HG03108 (cell line): ENCODE results near the gene NFATC4.
"Not testable (repeated sequence)": the region's sequence is repeated elsewhere in the genome, so short reads cannot be mapped to it uniquely, and the experiment has no call there.

ENCODE experiments used
- ATAC-seq: cut with Tn5 transposase; IDR thresholded peaks from one replicate; pipeline ENCODE4 v1.9.1; 2021; ENCODE audit warnings: moderate library complexity; ENCODE audit not compliant: unreplicated experiment

The NFATC4 gene

DNA sequence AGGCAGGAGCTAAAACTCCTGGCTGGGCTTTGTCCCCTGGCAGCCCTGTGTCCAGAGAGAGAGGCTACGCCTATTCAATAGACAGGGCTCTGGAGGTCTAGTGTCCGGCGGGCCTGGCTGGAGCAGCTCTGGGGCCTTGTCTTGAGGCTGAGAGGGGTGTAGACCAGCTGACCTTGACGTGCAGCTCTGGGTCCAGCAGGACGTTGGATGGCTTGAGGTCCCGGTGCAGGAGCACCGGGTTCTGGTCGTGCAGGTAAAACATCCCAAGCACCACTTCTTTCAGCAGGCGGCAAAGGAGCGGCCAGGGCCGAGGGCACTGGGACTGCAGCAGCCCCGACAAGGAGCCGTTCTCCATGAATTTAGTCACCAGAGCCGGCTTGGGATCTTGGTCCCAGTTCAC lies 29.1 kb upstream of the NFATC4 start:
- ATAC-seq, result no peak

DNA sequence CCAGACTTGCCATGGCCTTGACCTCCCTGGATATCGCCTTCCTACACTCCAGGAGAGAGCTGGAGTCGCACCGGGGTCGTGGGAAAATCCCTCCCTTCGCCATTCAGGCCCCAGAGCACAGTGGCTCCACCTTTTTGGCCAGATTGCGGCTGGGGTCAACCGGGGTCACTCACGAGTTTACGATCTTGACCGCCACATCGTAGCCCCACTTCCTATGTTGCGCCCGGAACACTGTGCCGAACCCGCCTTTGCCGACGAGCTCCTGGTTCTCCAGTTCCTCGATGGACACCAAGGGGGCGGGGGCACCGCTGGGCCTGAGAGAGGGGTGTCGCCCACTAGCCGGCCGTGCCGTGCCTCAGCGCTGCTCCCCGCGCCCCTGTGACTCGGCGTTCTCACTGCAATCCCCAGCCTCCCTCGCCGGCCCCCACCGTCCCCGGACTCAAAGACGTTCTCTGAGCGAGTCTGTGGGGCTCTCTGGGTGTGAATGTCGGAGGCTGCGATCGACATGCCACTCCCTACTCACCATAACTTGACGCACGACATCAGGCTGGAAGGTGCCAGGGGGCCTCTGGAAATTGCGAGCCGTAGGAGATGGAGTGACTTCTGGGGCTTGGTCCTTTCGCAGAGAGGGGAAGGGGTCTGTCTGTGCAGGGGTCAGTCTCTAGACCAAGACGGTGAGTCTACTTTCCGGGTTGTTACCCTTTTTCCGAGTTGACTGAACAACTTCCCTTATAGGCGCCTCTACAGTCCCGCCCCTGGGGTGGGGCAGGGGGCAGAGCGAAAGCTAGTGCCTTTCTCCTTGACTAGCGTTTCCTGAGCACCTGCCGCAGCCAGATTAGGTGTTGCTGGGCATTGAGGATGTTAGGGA lies 28.5 kb upstream of the NFATC4 start, which contains the start of gene RIPK3:
RIPK3 (minus strand) TSS at position 708 of the 868 bp plus-strand sequence; CDS start at position 543, 165 bp downstream.
- ATAC-seq, result peak; percentile 85

DNA sequence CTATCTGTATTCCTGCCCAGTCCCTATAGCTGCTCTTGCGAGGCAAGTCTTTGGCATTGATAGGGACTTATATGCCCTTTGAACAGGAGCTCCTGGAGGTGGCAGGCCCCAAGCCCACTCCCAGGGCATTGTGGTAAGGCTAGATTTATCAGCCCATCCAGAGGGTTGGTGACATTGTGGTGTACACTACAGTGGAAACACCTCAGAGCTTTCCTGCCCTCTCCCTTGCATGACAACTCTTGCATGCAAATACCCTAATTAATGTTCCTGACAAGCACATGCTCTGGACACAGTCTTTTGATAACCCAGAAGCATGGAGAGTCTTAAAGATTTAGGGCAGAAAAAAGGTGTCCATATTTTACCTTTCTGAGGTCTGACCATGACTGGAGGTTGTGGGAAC lies 27.4 kb upstream of the NFATC4 start:
- no peak for ATAC-seq

DNA sequence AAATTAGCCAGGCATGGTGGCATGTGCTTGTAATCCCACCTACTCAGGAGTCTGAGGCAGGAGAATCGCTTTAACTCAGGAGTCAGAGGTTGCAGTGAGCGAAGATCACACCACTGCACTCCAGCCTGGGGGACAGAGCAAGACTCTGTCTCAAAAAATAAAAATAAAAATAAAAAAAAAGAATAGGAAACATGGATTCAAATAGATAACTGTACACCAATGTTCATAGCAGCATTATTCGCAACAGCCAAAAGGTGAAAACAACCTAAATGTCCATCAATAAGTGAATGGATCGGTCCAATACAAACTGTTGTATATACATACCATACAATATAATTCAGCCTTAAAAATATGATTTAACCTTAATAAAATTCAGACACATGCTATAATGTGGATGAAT lies 25.1 kb upstream of the NFATC4 start:
- no peak for ATAC-seq

DNA sequence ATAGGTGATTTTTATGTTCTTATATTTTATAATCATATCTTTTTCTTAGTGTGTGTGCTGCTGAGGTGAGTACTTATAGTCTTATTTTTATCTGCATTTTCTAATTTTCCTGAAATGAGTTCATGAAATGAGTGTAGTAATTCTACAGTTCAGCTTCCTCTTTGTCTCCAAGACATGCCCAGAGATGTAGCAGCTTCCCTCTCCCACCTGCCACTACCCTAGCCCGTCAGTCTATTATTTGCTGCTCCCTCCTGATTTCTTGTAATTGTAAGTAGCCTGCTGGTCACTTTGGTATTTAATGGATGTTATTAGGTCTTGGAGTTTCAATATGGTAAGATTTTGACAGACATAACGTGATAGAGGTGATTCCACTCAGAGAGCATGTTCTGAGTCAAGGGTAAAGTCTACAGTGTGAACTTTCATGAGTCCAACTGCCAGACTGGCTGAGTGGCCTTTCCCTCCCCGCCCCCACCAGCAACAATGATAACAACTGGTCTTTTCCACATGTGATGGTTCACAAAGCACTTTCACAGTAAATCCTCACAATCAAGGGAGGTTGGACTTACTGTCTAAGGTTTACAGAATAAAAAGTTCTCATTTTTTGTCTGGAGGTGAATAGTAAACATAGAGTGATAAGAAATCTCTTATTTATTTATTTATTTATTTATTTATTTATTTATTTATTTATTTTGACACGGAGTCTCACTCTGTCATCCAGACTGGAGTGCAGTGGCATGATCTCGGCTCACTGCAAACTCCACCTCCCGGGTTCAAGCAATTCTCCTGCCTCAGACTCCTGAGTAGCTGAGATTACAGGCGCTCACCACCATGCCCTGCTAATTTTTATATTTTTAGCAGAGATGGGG lies 24.0 kb upstream of the NFATC4 start:
- no peak for ATAC-seq

DNA sequence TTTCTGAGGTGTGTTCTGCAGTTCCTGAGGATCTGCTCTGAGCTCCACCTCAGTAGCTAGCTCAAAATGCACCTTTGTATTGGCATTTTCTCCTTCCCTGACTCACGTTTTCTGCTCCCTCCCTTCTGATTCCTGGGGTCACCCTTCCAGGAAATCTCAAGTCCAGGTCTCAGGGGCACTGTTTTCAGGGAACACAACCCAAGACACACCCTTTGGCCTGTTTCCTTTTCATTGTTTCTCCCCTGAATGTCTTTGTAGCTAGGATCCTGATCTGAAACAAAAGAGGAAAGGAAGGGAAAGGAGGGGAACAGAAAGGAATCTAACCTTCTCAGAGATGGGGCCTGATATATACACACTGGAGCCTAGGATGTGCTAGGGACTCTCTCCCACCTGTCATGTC lies 20.9 kb upstream of the NFATC4 start:
- no peak for ATAC-seq

DNA sequence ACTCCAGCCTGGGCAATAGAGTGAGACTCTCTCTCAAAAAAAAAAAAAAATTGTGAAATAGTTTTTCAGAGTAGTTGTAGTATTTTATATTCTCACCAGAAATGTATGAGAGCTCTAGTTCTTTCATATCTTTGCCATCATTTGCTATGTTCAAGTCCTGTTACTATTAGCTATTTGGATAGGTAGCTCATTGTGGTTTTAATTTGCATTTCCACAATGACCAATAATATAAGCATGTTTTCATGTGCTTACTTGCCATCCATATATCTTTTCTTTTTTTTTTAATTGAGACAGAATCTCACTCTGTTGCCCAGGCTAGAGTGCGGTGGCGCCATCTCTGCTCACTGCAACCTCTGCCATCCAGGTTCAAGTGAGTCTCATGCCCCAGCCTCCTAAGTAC lies 19.8 kb upstream of the NFATC4 start:
- no peak for ATAC-seq

DNA sequence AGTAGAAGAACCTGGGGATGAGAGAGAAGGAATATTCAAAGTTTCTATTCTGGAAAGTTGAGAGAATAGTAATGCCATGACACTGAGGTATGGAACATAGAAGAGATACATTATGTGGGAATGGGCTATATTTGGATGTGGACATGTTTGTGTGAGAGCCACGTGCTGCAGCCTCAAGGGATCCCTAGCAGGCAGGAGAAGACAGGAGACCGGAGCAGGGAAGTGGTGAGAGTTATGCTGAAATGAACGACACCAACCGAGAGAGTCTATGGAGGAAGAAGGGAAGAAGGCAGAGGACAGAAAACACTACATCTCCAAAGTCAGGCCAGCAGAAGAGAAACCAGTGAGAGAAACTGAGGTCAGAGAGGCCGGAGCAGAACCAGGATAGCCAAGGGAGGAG lies 18.2 kb upstream of the NFATC4 start:
- no peak for ATAC-seq

DNA sequence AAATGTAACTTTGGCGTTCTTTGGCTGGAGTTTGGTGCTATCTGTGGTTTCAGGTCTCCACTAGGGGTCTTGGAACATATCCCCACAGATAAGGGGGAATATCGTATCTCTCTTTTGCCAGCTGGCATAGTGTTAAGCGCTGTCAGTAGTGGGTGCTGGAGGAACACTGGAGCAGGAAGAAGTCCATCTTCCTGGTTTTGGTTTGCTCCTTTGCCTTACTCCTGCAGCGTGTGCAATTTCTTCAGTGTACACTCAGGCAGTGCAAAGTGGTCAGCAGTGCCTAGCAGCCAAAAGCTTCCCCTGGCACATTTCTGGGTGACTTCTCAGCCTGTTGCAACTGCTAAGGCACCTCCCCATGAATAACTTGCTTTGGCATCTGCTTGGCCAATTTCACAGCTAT lies 16.5 kb upstream of the NFATC4 start:
- ATAC-seq, result no peak

DNA sequence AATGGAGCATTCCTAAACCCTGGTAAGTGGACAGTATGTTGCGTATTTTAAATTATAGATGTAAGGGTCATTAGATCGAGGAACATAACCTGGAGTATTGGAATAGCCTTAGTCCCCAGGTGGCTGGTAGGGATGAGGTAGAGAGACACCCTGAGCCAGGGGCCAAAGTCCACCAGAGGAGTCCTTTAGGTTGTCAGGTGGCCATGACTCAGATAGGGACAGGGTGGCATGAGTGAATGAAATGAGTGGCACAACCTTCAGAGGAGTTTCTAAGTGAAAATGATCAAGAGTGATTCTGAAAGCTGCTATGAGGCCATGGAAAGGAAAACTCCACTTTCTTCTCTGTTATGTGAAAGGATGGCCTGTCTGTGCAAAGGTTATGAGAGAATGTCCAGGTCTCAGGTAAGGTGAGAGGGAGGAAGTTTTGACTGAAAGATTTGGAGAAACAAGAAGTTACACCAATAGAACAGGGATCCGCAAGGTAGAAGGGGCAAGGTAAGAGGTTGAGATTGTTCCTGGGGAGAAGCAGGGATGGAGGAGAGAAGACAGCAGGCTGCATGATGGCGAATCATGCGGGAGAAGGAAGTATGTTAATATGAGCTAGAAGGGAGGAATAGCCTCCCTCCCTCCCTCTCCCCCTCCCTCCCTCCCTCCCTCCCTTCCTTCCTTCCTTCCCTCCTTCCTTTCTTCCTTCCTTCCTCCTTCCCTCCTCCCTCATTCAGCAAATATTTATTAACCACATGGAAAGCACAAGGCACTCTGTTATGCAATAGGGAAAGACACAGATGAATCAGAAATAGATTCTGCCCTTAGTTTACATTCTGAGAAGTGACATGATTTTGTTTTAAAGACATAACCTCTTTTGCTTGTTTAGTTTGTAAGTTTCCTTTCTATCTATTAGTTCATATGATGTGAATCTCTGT lies 14.2 kb upstream of the NFATC4 start:
- ATAC-seq, result no peak

DNA sequence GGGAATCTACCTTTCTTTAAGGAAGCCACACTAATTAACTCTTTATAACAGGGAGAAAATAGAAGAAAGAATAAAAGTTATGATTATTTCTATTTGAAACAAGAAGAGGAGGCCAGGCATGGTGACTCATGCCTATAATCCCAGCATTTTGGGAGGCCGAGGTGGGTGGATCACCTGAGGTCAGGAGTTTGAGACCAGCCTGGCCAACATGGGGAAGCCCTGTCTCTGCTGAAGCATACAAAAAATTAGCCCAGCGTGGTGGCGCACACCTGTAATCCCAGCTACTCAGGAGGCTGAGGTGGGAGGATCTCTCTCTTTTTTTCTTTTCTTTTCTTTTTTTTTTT lies 13.5 kb upstream of the NFATC4 start:
- ATAC-seq, result not testable (repeated sequence)

DNA sequence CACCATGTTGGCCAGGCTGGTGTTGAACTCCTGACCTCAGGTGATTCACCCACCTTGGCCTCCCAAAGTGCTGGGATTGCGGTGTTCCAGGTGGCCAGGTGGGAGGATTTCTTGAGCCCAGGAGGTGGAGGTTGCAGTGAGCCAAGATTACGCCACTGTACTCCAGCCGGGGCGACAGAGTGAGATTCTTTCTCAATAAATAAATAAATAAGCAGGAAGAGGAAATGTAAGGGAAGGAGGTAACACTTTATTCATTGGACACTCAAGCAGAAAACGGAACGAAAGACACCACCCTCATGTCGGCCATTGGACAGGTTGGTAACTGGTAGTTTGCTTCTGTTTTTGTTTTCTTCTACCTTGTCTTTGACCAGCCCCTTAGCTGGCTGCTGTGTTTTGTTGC lies 13.0 kb upstream of the NFATC4 start:
- no peak for ATAC-seq

DNA sequence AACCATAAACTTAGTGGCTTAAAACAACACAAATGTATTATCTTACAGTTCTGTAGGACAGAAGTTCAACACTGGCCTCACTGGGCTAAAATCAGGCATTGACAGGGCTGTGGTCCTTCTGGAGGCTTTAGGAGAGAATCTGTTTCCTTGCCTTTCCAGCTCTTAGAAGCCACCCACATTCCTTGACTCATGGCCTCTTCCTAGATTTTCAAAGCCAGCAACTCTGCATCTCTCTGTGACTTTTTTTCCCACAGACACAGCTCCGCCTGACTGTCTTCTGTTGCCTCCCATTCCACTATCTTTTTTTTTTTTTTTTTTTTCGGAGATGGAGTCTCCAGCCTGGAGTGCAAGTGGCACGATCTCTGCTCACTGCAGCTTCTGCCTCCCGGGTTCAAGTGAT lies 11.8 kb upstream of the NFATC4 start:
- no peak for ATAC-seq

DNA sequence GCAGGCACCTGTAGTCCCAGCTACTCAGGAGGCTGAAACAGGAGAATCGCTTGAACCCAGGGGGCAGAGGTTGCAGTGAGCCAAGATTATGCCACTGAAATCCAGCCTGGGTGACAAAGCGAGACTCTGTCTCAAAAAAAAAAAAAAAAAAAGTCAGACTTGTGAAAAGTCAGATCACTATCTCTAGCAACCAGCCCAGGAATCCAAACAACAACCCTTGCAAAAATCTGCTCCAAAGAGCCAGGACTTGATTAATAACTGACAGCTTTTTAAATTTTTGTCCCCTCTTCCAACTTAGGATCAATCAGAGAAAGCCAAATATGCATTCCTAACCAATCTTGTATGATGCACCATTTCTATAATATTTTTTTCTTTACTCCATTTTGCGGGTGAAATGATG lies 7.7 kb upstream of the NFATC4 start:
- ATAC-seq, result no peak

DNA sequence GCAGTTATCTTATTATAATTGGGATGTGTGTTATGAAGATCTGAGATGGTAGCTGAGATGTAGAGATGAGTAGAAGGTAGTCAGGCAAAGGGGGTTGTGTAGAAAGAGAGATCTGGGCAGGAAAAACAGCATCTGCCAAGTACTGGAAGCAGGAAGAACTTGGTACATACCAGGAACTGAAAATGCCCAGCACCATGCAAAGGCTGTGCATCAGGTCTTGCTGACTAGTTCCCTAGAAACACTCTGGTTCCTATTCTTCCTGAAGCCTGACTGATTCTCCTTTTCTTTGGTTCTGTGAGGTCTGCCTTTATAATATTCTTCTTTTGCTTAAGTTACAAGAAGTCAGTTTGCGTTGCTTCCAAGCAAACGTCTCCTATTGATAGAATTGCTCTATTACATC lies 6.7 kb upstream of the NFATC4 start:
- no peak for ATAC-seq

DNA sequence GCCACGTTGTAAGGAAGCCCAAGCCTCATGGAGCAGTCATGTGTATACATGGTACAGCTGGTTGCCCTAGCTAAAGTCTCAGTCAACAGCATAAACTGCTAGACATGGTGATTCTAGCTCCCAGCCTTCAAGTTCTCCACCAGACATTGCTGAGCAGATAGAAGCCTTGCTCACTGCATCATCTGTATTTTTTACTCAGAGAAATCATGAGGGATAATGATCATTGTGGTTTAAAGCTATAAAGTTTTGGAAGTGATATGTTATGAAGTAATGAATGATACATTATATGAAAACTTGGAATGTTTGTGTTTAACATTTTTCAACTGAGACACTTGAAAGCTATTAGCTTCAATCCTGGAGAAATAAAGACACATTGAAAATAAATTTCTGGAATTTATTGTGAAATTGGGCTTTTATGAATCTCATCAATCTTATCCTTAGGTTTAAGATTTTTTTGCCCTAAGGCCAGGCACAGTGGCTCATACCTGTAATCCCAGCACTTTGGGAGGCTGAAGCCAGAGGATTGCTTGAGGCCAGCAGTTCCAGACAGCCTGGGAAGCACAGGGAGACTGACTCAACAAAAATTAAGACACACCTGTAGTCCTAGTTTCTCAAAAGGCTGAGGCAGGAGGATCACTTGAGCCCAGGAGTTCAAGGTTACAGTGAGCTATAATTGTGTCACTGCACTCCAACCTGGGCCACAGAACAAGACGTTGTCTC lies 5.6 kb upstream of the NFATC4 start:
- ATAC-seq, result no peak

DNA sequence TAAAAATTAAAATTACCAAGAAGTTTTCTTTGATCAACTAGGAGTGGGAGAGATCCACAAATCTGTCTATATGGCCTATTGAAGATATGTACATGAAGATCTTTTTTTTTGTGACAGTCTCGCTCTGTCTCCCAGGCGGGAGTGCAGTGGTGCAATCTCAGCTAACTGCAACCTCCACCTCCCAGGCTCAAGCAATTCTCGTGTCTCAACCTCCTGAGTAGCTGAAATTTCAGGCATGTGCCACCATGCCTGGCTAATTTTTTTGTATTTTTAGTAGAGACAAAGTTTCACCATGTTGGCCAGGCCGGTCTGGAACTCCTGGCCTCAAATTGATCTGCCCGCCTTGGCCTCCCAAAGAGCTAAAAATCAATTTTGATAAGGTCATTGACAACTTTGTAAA lies 4.6 kb upstream of the NFATC4 start:
- ATAC-seq, result no peak

DNA sequence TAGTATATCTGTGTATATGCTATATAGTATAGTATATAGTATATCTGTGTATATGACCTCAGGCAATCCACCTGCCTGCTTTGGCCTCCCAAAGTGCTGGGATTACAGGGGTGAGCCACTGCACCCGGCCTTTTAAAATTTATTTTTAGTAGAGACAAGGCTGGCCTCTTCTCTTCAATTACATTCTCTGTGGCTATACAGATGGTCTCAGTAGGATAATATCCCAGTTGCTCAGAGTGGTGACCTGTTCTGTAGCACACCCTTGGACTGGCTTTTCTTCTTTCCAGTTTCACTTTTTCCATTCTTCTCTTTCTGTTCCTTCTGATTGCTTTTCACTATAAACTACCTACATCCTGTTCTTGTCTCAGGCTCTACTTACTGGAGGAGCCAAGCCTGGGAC lies 3.1 kb upstream of the NFATC4 start:
- ATAC-seq, result no peak

DNA sequence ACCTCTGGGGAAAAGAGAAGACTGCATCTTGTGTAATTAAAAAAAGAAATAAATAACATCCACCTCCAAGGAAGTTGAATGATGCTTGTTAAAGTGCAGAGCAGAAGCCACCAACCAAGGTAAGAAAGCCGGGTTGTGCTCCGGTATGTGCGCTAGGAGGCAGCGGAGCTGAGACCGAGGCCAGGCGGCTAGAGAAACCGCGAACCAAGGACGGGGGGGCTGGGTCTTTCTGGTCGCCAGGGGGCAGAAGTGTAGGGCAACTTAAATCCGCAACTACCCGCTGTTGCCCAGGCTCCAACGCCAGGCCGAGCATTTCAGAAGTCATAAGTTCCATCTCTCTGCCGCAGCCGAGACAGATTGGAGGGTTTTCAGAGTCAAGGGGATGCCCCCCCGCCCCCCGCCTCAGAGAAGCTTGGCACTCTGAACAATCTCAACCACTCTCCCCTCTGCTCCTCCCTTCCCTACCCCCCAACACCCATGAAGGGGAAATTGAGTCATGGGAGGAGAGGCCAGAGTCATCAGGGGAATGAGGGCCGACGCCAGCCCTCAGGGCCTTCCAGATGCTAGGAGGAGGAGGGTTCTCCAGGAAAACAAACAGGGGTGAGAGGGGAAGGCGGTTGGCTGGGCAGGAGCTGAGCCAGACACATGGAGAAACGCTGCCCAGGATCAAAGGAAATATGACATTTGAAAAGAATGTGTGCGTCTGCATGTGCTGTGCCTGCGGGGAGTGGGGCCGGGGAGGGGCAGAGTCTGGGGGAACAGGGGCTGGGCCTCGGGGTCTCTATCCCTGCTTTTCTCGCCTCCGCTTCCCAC lies 2.2 kb upstream of the NFATC4 start:
- ATAC-seq, result peak; percentile 28

DNA sequence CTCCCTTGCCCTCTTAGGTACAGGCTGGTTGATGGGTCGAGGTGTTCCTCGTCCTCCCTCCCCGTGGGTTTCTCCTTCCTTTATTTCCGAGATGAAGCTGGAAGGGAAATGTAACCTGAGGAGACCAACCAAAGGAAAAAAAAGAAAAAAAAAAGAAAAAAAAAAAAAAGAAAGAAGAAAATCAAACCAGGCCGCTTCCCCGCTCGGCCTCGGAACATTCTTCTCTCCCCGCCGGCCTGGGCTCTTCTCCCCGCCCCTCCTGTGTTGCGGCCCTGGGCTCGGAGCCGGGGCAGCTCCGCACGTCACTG lies 1.6 kb upstream of the NFATC4 start:
- peak; percentile 67 for ATAC-seq
